ENCODE measurements around the gene WFIKKN1.

- TF ChIP-seq CTCF (IDR thresholded peaks at IDR 0.05) (no peak), POLR2A (IDR thresholded peaks at IDR 0.05) (no peak)
These were observed 45.2 kb downstream of the WFIKKN1 start for GRCh38 chr16:675884-676564.
